ENCODE results near the gene SORBS1. TPM values are rescaled to one million over a fixed set of nuclear protein-coding genes. Genes with fewer than 3 reads are reported as not detected.

SORBS1 gene
- polyA plus RNA-seq (ENCODE audit: low read depth in 6 of 6), result under 1 TPM in 2 of 6 donors, not detected in 4; 0.13 to 0.94 TPM

DNA sequence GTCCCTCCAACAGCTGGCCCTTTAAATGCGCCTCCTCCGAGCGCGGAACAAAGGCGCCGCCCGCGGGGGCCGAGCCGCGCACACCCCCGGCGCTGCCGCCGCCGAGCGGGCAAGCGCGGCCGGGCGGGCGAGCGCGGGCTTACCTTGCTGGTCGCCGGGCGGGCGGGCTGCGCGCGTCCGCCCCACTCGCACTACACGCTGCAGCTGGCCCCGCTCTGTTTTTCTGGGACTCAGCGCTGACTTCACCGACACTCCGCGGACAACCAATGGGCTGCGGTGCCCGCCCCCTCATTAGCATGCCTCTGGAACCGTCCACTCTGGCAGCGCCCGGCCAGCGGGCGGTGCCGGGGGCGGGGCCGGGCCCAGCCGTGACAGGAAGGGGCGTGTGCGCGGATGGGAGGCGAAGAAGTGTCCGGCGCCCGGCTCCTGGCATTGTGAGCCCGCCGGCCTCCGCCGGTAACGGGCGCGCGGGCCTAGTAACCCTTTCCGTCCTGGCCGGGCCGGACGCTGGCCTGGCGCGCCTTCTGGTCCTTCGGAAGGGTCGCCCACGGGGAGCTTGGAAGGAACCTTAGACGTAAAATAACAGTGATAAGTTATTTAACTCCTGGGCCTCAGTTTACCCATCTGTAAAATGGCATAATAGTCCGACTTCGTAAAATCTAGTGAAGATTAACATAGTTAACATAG, at the start of gene SORBS1:
Gene SORBS1 (minus strand): TSS at position 195 of the 687 bp plus-strand sequence. CDS start 120,236 bp downstream, outside the sequence.
- ATAC-seq (ENCODE audit: low read depth in 2 of 2) (peak; percentile 94 to 97), DNase-seq (peak; percentile 89)
- peaks cover 12 to 13% (median 12%) of the 10 kb centered on the region in 3 donors for H3K4me1 Mint-ChIP-seq
- no peaks in the 10 kb centered on the region for H3K9me3 Mint-ChIP-seq
- peaks cover 21 to 46% (median 32%) of the 10 kb centered on the region in 3 donors for H3K27me3 Mint-ChIP-seq
- H3K4me3 Mint-ChIP-seq, result peak within 1 kb of the TSS; percentile 95 to 99 (median 98)
- no peaks in the 10 kb centered on the region for H3K36me3 Mint-ChIP-seq
- H3K27ac Mint-ChIP-seq, result peak within 1 kb of the TSS in 5 of 6 donors; percentile 55 to 97 (median 86)

DNA sequence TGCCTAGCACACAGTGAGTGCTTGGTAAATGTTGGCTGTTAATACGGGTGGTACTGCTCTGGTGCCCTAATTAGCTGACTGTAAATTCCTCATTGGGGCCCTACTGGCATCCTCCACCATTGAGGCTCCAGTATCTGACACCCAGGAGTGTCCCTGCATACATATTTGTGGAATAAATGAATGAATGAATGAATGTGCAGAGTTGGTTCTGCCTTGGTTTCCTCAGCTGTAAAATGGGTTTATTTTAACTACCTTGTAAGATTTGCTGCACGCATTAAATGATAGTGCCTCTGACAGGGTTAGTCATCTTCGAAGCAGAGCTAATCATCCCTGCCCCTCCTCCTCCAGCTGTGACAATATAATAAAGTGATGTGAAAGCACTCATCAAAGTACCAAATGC, 49.6 kb upstream of the SORBS1 start:
- Mint-ChIP-seq H3K4me3 (no peak overlapping the region), H3K27me3 (no peaks in the 10 kb centered on the region), H3K4me1 (no peaks in the 10 kb centered on the region)

DNA sequence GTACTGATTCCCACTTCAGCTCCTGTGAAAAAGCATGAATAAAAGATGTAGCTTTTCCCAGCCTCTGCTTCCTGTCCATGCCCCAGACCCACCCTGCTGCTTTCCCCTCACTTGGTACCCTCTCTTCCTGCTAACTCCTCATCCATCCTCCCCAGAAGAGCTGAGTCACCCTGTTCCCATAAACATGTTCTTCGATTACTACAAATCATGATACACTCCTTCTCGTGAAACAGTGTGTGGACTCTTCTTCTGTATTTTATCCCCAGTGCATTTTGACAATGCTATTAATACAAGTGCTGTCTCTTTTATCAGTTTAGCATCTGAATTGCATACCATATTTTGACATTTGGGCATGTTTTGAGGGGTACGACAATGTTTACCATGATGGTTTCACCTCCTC, 45.8 kb upstream of the SORBS1 start:
- H3K27ac Mint-ChIP-seq, result peak overlapping the region in 1 of 6 donors; percentile 75
- DNase-seq, result no peak
- no peak for ATAC-seq (ENCODE audit: low read depth in 2 of 2)
- peaks cover 24 to 32% of the 10 kb centered on the region in 2 donors for H3K36me3 Mint-ChIP-seq
- H3K4me3 Mint-ChIP-seq, result no peak overlapping the region
- H3K4me1 Mint-ChIP-seq, result no peaks in the 10 kb centered on the region
- H3K9me3 Mint-ChIP-seq, result no peaks in the 10 kb centered on the region
- no peaks in the 10 kb centered on the region for H3K27me3 Mint-ChIP-seq

More for the DNA sequence above, 49.6 kb upstream of the SORBS1 start:
- no peak for ATAC-seq (ENCODE audit: low read depth in 2 of 2)
- peaks cover 50 to 59% of the 10 kb centered on the region in 2 donors for H3K36me3 Mint-ChIP-seq
- H3K9me3 Mint-ChIP-seq, result no peaks in the 10 kb centered on the region
- no peak for DNase-seq
- H3K27ac Mint-ChIP-seq, result no peak overlapping the region

DNA sequence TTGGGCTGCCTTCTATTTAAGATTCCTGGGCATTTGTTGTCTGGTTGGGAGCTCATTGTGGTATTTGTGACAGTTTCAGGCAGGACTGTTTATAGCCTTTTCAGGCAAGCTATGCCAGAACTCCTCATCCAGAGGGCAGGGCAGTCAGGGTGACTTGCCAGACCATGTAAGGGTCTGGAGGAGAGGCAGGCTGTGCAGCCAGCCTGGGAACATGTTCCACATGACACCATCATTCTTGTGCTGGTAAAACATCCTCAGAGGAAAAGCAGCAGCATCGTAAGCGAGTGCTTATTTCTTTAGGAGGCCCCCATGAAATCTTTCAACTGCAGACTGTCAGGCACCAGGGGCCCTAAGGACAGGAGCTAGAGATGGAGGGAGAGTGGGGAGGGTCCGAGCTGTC, 44.0 kb upstream of the SORBS1 start:
- H3K36me3 Mint-ChIP-seq, result peaks cover 24 to 25% of the 10 kb centered on the region in 2 donors
- H3K27ac Mint-ChIP-seq, result peak overlapping the region in 1 of 6 donors; percentile 80
- no peak for ATAC-seq (ENCODE audit: low read depth in 2 of 2)

DNA sequence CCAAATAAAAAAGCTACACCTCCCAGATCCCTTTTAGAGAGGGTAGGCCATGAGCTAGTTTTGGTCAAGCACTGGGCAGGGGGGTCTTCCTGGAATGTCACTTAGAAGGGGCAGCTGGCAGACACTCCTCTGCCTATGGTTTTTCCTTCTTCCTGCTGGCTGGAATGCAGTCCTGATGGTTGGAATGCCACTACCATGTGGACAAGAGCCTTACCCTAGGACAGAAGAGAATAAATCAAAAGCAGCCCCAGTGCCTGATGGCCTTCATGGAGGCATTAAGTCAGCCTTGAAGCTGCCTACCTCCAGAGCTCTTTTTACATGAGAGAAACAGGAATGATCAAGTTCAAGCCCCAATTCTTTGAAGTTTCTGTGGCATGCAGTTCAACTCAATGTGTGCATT, 43.5 kb upstream of the SORBS1 start:
- ATAC-seq (ENCODE audit: low read depth in 2 of 2) (no peak), DNase-seq (no peak)
- H3K27me3 Mint-ChIP-seq, result peaks cover 0 to 4% (median 0%) of the 10 kb centered on the region in 3 donors
- peak overlapping the region in 2 of 6 donors; percentile 4 to 45 for H3K27ac Mint-ChIP-seq
- H3K9me3 Mint-ChIP-seq, result no peaks in the 10 kb centered on the region
- H3K4me3 Mint-ChIP-seq, result no peak overlapping the region
- peaks cover 24 to 25% of the 10 kb centered on the region in 2 donors for H3K36me3 Mint-ChIP-seq
- peaks cover 0 to 3% (median 0%) of the 10 kb centered on the region in 3 donors for H3K4me1 Mint-ChIP-seq

More for the DNA sequence above, 44.0 kb upstream of the SORBS1 start:
- no peak overlapping the region for H3K4me3 Mint-ChIP-seq
- no peak for DNase-seq
- peaks cover 0 to 3% (median 0%) of the 10 kb centered on the region in 3 donors for H3K4me1 Mint-ChIP-seq
- no peaks in the 10 kb centered on the region for H3K27me3 Mint-ChIP-seq
- no peaks in the 10 kb centered on the region for H3K9me3 Mint-ChIP-seq

DNA sequence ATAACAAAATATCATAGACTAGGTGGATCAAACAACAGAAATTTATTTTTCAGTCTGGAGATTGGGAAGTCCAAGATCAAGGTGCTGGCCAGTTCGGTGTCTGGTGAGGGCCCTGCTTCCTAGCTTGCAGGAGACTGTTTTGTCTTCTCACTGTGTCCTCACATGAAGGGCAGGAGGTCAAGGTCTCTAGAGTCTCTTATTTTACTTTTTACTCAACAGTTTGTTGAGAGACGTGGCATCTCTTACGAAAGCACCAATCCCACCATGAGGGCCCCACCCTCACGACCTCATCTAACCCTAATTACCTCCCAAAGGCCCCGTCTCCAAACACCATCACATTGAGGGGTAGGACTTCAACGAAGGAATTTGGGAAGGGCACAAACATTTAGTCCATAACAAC, 41.2 kb upstream of the SORBS1 start:
- no peaks in the 10 kb centered on the region for H3K9me3 Mint-ChIP-seq
- peak overlapping the region in 1 of 6 donors; percentile 32 for H3K27ac Mint-ChIP-seq
- no peak overlapping the region for H3K4me3 Mint-ChIP-seq
- no peak for DNase-seq
- H3K36me3 Mint-ChIP-seq, result peaks cover 14 to 18% of the 10 kb centered on the region in 2 donors
- ATAC-seq (ENCODE audit: low read depth in 2 of 2), result no peak
- H3K4me1 Mint-ChIP-seq, result peaks cover 0 to 3% (median 0%) of the 10 kb centered on the region in 3 donors
- peaks cover 0 to 5% (median 3%) of the 10 kb centered on the region in 3 donors for H3K27me3 Mint-ChIP-seq

DNA sequence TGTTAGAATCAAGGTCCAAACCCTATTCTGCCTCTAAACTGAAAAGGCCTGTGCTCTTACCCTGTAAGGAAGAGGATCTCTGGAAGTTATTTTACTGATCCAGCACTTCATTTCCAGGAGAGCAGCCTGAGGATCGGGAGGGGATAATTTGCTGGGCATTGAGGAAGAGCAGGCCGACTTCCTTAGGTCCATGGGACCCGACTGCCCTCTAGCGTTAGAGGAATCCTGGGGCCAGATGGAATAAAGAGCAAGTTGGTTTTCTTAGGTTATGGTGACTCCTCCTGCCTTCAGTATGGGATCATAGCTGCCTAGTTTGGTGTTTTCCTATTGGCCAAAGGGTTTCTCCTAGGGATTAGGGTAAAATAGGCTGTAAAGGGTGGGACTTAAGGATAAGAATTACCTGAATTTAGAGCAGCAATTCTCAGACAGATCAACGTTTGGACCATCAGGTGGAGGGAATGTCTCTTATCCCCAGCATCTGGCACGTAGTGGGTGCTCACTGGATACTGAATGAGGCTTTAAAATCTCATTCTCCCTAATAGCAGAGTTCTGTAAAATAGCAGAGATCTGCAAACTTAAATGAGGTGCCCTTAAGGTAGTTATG, 40.0 kb upstream of the SORBS1 start:
- no peaks in the 10 kb centered on the region for H3K9me3 Mint-ChIP-seq
- H3K4me1 Mint-ChIP-seq, result peaks cover 0 to 3% (median 0%) of the 10 kb centered on the region in 3 donors
- H3K36me3 Mint-ChIP-seq, result peaks cover 8 to 10% of the 10 kb centered on the region in 2 donors
- peak in 1 of 2 donors; percentile 33 for ATAC-seq (ENCODE audit: low read depth in 2 of 2)
- peak; percentile 30 for DNase-seq
- H3K27ac Mint-ChIP-seq, result no peak overlapping the region
- no peak overlapping the region for H3K4me3 Mint-ChIP-seq
- peaks cover 4 to 13% (median 5%) of the 10 kb centered on the region in 3 donors for H3K27me3 Mint-ChIP-seq

DNA sequence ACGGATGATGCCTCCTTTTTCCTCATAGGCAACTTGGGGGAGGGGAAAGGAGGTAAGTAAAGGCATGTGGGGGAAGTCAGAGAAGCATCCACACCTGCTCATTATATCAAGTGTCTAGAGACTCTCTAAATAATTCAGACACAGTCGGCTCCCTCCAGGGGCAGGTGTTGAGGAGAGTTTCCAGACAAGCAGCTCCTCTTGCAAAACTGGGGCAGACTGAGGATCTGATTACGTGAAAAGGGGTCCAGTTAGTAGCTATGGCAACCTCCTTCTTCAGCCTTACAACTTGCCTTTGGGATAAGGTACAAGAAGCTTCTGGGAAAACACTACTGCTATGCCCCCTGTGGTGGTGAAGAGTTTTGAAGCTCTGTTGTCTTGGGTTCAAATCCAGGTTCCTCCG, 39.0 kb upstream of the SORBS1 start:
- Mint-ChIP-seq H3K4me3 (no peak overlapping the region), H3K4me1 (peaks cover 0 to 3% (median 0%) of the 10 kb centered on the region in 3 donors), H3K27ac (no peak overlapping the region), H3K36me3 (peaks cover 0 to 2% of the 10 kb centered on the region in 2 donors), H3K27me3 (peaks cover 4 to 15% (median 5%) of the 10 kb centered on the region in 3 donors), H3K9me3 (no peaks in the 10 kb centered on the region)
- ATAC-seq (ENCODE audit: low read depth in 2 of 2) (no peak), DNase-seq (no peak)

DNA sequence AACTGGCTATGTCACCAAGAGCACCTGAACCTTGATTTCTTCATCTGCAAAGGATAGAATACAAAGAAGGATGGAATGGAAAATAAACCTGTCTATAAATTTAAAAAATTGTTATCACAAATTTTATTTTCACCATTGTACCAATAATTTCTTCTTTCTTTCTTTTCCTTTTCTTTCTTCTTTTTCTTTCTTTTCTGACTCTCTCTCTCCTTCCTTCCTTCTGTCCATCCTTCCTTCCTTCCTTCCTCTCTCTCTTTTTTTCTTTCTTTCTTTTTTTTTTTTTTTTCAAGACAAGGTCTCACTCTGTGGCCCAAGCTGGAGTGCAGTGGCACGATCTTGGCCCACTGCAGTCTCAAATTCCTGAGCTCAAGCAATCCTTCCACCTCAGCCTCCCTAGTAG, 36.6 kb upstream of the SORBS1 start:
- no peak for ATAC-seq (ENCODE audit: low read depth in 2 of 2)
- Mint-ChIP-seq H3K9me3 (peaks cover 0 to 1% (median 0%) of the 10 kb centered on the region in 7 donors), H3K27ac (peak overlapping the region in 2 of 6 donors; percentile 38 to 76), H3K4me3 (no peak overlapping the region), H3K36me3 (no peaks in the 10 kb centered on the region), H3K4me1 (peaks cover 0 to 3% (median 3%) of the 10 kb centered on the region in 3 donors), H3K27me3 (peaks cover 4 to 20% (median 5%) of the 10 kb centered on the region in 3 donors)
- no peak for DNase-seq

DNA sequence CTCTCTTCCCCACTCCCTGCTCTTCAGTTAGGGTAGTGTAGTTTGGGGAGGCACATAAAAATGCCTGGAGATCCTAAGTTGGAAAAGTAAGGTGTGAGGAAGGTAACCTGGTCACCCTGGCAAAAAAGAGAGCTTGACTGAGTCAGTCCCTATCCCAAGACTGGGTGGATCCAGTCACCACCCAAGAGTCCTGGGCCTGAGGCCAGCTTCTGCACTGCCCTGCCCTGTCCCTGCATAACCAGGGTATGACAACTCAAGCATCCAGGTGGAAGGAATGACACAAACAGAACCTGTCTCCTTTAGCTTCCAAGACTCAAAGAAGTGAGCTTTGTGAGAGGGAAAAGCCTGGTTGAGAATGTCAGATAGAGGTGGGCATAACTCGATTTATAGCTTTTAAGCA, 26.9 kb upstream of the SORBS1 start:
- Mint-ChIP-seq H3K27ac (peak overlapping the region in 1 of 6 donors; percentile 27), H3K9me3 (peaks cover 0 to 2% (median 0%) of the 10 kb centered on the region in 7 donors), H3K36me3 (no peaks in the 10 kb centered on the region), H3K27me3 (peaks cover 11 to 14% (median 14%) of the 10 kb centered on the region in 3 donors), H3K4me1 (peaks cover 0 to under 1% (median 0%) of the 10 kb centered on the region in 3 donors), H3K4me3 (no peak overlapping the region)
- DNase-seq (no peak), ATAC-seq (ENCODE audit: low read depth in 2 of 2) (no peak)

DNA sequence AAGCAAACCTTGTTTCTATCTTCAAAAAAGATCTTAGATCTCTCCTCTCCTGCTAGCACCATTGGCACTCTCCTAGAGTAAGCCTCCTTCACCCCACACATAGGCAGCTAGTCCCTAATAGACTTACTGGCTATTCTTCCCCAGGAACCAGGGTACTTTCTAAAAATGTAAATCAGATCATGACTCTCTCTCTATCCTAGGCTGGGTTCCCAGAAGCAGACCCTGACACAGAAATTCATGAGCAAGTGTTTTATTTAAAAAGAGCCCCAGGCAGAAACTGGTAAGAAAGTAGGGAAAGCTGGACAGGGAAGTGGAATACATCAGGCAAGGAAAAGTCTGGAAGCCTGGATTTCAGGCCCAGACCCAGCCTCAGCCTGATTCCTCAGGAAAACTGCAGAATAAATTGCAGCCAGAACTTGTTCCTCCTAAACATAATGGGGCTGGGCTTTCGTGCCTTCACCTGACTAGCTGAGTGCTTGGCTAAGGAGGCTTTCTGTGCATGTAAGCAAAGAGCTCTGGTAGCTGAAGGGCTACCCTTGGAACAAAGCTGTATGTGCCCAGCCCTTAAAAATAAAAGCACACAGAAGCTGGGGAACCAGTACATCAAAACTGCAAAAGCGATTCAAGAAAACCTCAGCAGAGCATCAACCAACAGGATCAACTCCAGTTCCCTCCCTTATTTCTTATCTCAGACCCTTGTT, 18.8 kb upstream of the SORBS1 start:
- ATAC-seq (ENCODE audit: low read depth in 2 of 2), result no peak
- H3K27me3 Mint-ChIP-seq, result peaks cover 34 to 54% (median 44%) of the 10 kb centered on the region in 3 donors
- H3K36me3 Mint-ChIP-seq, result no peaks in the 10 kb centered on the region
- H3K9me3 Mint-ChIP-seq, result no peaks in the 10 kb centered on the region
- H3K4me3 Mint-ChIP-seq, result no peak overlapping the region
- no peak for DNase-seq
- no peaks in the 10 kb centered on the region for H3K4me1 Mint-ChIP-seq
- peak overlapping the region in 1 of 6 donors; percentile 26 for H3K27ac Mint-ChIP-seq

DNA sequence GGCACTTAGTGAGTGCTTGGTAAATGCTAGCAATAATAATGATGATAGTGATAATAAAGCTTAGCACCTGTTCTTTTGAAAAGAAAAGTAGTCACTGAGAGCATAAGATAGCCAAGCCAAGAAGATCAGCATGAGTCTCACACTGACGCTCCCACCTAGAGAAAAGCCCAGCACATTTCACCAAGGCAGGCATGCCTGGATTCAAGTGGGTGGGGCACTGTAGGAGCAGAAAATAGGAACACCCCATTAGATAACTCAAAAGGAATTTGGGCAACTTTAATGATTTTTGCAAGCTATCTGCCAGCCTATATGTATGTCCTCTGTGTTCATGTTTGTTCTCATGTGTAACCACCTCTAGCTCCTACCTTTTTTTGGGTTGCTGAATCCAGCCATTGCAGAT, 18.1 kb upstream of the SORBS1 start:
- no peak overlapping the region for H3K4me3 Mint-ChIP-seq
- ATAC-seq (ENCODE audit: low read depth in 2 of 2) (no peak), DNase-seq (no peak)
- H3K4me1 Mint-ChIP-seq, result no peaks in the 10 kb centered on the region
- no peak overlapping the region for H3K27ac Mint-ChIP-seq
- no peaks in the 10 kb centered on the region for H3K9me3 Mint-ChIP-seq
- H3K36me3 Mint-ChIP-seq, result no peaks in the 10 kb centered on the region
- H3K27me3 Mint-ChIP-seq, result peaks cover 41 to 59% (median 46%) of the 10 kb centered on the region in 3 donors

DNA sequence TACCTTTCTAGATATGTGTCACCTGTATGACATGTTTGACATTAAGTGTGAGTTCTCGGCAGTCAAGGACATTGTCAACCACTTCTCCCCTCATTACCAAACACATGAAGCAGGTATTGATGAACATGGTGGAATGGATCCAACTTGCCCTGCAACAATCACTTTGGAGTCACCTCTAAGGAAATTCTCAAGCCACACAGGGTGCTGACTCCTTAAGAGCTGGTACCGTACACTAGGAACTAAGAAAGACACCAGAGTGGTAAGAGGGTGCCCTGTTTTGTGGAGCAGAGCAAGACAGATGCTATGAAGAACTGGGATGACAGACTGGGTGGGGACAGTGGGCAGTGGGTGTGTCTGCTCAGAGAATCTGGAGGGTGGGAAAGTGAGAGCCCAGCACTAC, 17.4 kb upstream of the SORBS1 start:
- H3K36me3 Mint-ChIP-seq, result no peaks in the 10 kb centered on the region
- no peak overlapping the region for H3K27ac Mint-ChIP-seq
- no peaks in the 10 kb centered on the region for H3K9me3 Mint-ChIP-seq
- no peak overlapping the region for H3K4me3 Mint-ChIP-seq
- H3K4me1 Mint-ChIP-seq, result no peaks in the 10 kb centered on the region
- DNase-seq (no peak), ATAC-seq (ENCODE audit: low read depth in 2 of 2) (no peak)
- H3K27me3 Mint-ChIP-seq, result peaks cover 47 to 66% (median 51%) of the 10 kb centered on the region in 3 donors

Data from naive B cell (primary cell).